Smooth muscle cell (in vitro differentiated cells): ENCODE measurements around the gene GTF3C5. TPM values are rescaled to one million over a fixed set of nuclear protein-coding genes. Genes with fewer than 3 reads are reported as not detected.
A peak's percentile ranks its signal among the peaks of the same experiment; 100 is the strongest.
"Not testable (repeated sequence)": the region's sequence is repeated elsewhere in the genome, so short reads cannot be mapped to it uniquely, and the experiment has no call there.

ENCODE experiments used
- DNase-seq: peaks from one replicate; lab custom pipeline; 2025; ENCODE audit not compliant: unreplicated experiment; lab: John Stamatoyannopoulos, UW
- H2AFZ ChIP-seq: fragments of 200-600 bp; sonication (generic); 2 replicates; pipeline ENCODE4 v1.6.0; 2016; ENCODE audit warnings: antibody characterized with exemption, low read depth, mild to moderate bottlenecking
- H3F3A ChIP-seq: fragments of 200-600 bp; sonication (generic); 2 replicates; pipeline ENCODE4 v1.6.0; 2017; ENCODE audit warnings: antibody characterized with exemption, low read depth
- H3K27ac ChIP-seq: fragments of 200-600 bp; sonication (generic); 2 replicates; pipeline ENCODE4 v1.5.1; 2016; ENCODE audit warnings: low read depth, mild to moderate bottlenecking
- H3K27me3 ChIP-seq: fragments of 200-600 bp; sonication (generic); 2 replicates; pipeline ENCODE4 v1.6.1; 2016; ENCODE audit warnings: low read depth, mild to moderate bottlenecking
- H3K36me3 ChIP-seq: fragments of 200-600 bp; sonication (generic); 2 replicates; pipeline ENCODE4 v1.5.1; 2016; ENCODE audit warnings: low read depth
- H3K4me1 ChIP-seq: fragments of 200-600 bp; sonication (generic); 2 replicates; pipeline ENCODE4 v1.5.1; 2016; ENCODE audit warnings: low read depth
- H3K4me2 ChIP-seq: fragments of 200-600 bp; sonication (generic); 2 replicates; pipeline ENCODE4 v1.6.0; 2016; ENCODE audit warnings: mild to moderate bottlenecking
- H3K4me3 ChIP-seq: fragments of 200-600 bp; sonication (generic); 2 replicates; pipeline ENCODE4 v1.5.1; 2016; ENCODE audit warnings: mild to moderate bottlenecking
- H3K79me2 ChIP-seq: fragments of 200-600 bp; sonication (generic); 2 replicates; pipeline ENCODE4 v1.6.0; 2016; ENCODE audit warnings: low read depth, mild to moderate bottlenecking
- H3K9ac ChIP-seq: fragments of 200-600 bp; sonication (generic); 2 replicates; pipeline ENCODE4 v1.6.0; 2016; ENCODE audit warnings: low read depth
- H3K9me3 ChIP-seq: fragments of 200-600 bp; sonication (generic); replicated peaks from 2 replicates; pipeline ENCODE4 v1.5.1; 2016; ENCODE audit warnings: low read depth
- H4K20me1 ChIP-seq: fragments of 200-600 bp; sonication (generic); 2 replicates; pipeline ENCODE4 v1.6.0; 2016; ENCODE audit warnings: low read depth
- WGBS: methylation state at CpG from one replicate; pipeline ENCODE4 v1.1.7; 2016; ENCODE audit warnings: low lambda C conversion rate; 5-methylcytosine and 5-hydroxymethylcytosine counted together
- polyA plus RNA-seq: library from polyadenylated mRNA; unstranded; fragments of >200 nt; fragmentation: Nextera tagmentation; extraction: Ambion mirVana; gene quantifications from 2 replicates; pipeline ENCODE4 v1.2.1, GENCODE V29; 2016
- total RNA-seq: library from RNA; depleted of rRNA; stranded (reverse); fragments of >200 nt; gene quantifications from 2 replicates; pipeline ENCODE4 v1.2.3, GENCODE V29; 2014
- TF ChIP-seq, protein P1 (sequence below): fragments of 200-600 bp; sonication (generic); IDR thresholded peaks from 2 replicates; pipeline ENCODE4 v1.5.1; 2017; ENCODE audit warnings: borderline replicate concordance, mild to moderate bottlenecking, antibody characterized with exemption; ENCODE audit not compliant: insufficient read depth, poor library complexity, severe bottlenecking

The GTF3C5 gene
- total and polyA plus RNA-seq, 2 experiments from 2014 or later: 44.2 to 59.0 TPM

DNA sequence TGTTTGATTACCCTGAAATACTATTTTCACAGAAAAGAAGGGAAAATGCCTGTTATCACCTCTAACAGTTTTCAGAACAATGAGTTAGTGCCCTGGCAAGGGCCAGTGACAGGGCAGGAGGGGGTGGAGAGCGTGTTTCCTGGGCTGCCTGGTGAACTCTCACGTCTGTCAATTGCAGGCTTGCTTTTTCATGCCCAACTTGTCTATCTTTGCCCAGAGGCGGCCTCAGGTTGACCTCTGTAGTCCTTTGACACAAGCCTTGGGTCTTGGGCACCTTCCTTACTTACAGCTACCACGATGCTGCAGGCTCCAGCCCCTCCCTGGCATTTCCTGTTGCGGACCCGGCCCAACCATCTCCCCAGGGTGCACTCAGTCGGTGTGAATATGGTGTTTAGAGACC, 28.8 kb downstream of the GTF3C5 start:
- 65% methylated on average over 7 of the region's 7 CpGs for whole genome bisulfite sequencing
- Histone ChIP-seq H3K4me2 (no peak overlapping the region), H3K4me1 (peaks cover 15% of the 10 kb centered on the region), H3K27me3 (no peaks in the 10 kb centered on the region), H3K9ac (no peak overlapping the region), H3K79me2 (no peaks in the 10 kb centered on the region), H3K27ac (no peak overlapping the region), H3K9me3 (no peaks in the 10 kb centered on the region), H3K4me3 (no peak overlapping the region), H4K20me1 (no peaks in the 10 kb centered on the region), H3K36me3 (no peaks in the 10 kb centered on the region), H3F3A (no peaks in the 10 kb centered on the region), H2AFZ (no peak overlapping the region)
- TF ChIP-seq, protein P1, sequence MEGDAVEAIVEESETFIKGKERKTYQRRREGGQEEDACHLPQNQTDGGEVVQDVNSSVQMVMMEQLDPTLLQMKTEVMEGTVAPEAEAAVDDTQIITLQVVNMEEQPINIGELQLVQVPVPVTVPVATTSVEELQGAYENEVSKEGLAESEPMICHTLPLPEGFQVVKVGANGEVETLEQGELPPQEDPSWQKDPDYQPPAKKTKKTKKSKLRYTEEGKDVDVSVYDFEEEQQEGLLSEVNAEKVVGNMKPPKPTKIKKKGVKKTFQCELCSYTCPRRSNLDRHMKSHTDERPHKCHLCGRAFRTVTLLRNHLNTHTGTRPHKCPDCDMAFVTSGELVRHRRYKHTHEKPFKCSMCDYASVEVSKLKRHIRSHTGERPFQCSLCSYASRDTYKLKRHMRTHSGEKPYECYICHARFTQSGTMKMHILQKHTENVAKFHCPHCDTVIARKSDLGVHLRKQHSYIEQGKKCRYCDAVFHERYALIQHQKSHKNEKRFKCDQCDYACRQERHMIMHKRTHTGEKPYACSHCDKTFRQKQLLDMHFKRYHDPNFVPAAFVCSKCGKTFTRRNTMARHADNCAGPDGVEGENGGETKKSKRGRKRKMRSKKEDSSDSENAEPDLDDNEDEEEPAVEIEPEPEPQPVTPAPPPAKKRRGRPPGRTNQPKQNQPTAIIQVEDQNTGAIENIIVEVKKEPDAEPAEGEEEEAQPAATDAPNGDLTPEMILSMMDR: no peak
- DNase-seq: no peak

DNA sequence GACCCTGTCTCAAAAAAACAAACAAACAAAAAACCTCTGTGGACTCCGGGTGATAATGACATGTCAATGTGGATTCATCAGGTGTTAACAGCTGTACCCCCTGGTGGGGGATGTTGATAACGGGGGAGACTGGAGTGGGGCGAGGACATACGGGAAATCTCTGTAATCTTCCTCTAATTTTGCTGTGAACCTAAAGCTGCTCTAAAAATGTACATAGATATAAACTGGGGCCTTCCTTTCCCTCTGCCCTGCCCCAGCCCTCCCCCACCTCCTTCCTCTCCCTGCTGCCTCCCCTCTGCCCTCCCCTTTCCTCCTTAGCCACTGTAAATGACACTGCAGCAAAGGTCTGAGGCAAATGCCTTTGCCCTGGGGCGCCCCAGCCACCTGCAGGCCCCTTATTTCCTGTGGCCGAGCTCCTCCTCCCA, 29.6 kb downstream of the GTF3C5 start:
- Histone ChIP-seq H3K36me3 (no peaks in the 10 kb centered on the region), H3K4me3 (no peak overlapping the region), H3K9me3 (no peaks in the 10 kb centered on the region), H3K27me3 (no peaks in the 10 kb centered on the region), H2AFZ (no peak overlapping the region), H3K4me1 (peaks cover 15% of the 10 kb centered on the region), H3K4me2 (no peak overlapping the region), H4K20me1 (no peaks in the 10 kb centered on the region), H3K79me2 (no peaks in the 10 kb centered on the region), H3K9ac (no peak overlapping the region), H3F3A (no peaks in the 10 kb centered on the region), H3K27ac (no peak overlapping the region)
- no peak for DNase-seq
- WGBS: 20% methylated on average over 4 of the region's 6 CpGs
- TF ChIP-seq, protein P1: peak; percentile 13

DNA sequence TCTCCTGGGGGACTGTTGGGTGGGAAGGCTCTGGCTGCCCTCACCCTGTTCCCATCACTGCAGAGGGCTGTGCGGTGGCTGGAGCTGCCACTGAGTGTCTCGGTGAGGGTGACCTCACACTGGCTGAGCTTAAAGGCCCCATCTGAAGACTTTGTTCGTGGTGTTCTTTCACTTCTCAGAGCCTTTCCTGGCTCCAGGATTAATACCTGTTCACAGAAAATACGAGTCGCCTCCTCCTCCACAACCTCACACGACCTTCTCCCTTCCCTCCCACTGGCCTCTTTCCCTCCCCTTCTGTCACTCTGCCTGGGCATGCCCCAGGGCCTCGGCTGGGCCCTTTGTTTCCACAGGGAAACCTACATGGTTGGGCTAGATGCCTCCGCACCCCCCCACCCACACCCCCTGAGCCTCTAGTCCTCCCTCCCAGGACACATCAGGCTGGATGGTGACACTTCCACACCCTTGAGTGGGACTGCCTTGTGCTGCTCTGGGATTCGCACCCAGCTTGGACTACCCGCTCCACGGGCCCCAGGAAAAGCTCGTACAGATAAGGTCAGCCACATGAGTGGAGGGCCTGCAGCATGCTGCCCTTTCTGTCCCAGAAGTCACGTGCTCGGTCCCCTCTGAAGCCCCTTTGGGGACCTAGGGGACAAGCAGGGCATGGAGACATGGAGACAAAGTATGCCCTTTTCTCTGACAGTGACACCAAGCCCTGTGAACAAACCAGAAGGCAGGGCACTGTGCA, 30.4 kb downstream of the GTF3C5 start:
- Histone ChIP-seq H3K4me1 (peaks cover 15% of the 10 kb centered on the region), H3K4me2 (peak overlapping the region; percentile 44), H3K27ac (peak overlapping the region; percentile 56)
- not testable (repeated sequence) for H3F3A ChIP-seq, H3K79me2 ChIP-seq, H4K20me1 ChIP-seq, H3K4me3 ChIP-seq, H2AFZ ChIP-seq, DNase-seq, H3K27me3 ChIP-seq, H3K36me3 ChIP-seq, H3K9me3 ChIP-seq, H3K9ac ChIP-seq
- WGBS: 41% methylated on average over 13 of the region's 14 CpGs

DNA sequence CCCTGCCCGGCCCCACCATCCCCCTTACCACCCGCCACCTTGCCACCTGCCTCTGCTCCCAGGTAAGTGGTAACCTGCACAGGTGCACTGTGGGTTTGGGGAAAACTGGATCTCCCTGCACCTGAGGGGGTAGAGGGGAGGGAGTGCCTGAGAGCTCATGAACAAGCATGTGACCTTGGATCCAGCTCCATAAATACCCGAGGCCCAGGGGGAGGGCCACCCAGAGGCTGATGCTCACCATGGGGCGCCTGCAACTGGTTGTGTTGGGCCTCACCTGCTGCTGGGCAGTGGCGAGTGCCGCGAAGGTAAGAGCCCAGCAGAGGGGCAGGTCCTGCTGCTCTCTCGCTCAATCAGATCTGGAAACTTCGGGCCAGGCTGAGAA, 31.0 kb downstream of the GTF3C5 start, which contains the start of gene CEL:
TSS of gene CEL (plus strand) at position 218 of the 382 bp plus-strand sequence. CDS start at position 240, 22 bp downstream.
- not testable (repeated sequence) for H3K36me3 ChIP-seq, DNase-seq, H3K4me3 ChIP-seq, H4K20me1 ChIP-seq, H3K9ac ChIP-seq, H3K27me3 ChIP-seq, H2AFZ ChIP-seq, H3F3A ChIP-seq, H3K79me2 ChIP-seq, H3K9me3 ChIP-seq
- H3K4me1 ChIP-seq: peaks cover 15% of the 10 kb centered on the region
- H3K27ac ChIP-seq: peak within 1 kb of the TSS; percentile 56
- peak within 1 kb of the TSS; percentile 44 for H3K4me2 ChIP-seq
- WGBS: 88% methylated on average over 4 of the region's 9 CpGs

DNA sequence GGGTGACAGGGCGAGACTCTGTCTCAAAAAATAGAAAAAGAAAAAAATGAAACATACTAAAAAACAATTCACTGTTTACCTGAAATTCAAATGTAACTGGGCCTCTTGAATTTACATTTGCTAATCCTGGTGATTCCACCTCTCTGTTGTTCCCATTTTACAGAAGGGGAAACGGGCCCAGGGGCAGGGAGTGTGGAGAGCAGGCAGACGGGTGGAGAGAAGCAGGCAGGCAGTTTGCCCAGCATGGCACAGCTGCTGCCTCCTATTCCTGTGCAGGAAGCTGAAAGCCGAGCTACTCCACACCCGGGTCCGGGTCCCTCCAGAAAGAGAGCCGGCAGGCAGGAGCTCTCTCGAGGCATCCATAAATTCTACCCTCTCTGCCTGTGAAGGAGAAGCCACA, 31.8 kb downstream of the GTF3C5 start:
- not testable (repeated sequence) for H2AFZ ChIP-seq, H3K9me3 ChIP-seq, H3K9ac ChIP-seq, DNase-seq, H3K4me3 ChIP-seq, H3K79me2 ChIP-seq, H3K36me3 ChIP-seq, H3F3A ChIP-seq, H4K20me1 ChIP-seq, H3K4me2 ChIP-seq, H3K27ac ChIP-seq, H3K27me3 ChIP-seq
- H3K4me1 ChIP-seq: peaks cover 15% of the 10 kb centered on the region
- 81% methylated on average over 4 of the region's 8 CpGs for WGBS
